ENCODE results near the gene MYH16.
"Not testable (repeated sequence)": the region's sequence is repeated elsewhere in the genome, so short reads cannot be mapped to it uniquely, and the experiment has no call there.

Gene MYH16

DNA sequence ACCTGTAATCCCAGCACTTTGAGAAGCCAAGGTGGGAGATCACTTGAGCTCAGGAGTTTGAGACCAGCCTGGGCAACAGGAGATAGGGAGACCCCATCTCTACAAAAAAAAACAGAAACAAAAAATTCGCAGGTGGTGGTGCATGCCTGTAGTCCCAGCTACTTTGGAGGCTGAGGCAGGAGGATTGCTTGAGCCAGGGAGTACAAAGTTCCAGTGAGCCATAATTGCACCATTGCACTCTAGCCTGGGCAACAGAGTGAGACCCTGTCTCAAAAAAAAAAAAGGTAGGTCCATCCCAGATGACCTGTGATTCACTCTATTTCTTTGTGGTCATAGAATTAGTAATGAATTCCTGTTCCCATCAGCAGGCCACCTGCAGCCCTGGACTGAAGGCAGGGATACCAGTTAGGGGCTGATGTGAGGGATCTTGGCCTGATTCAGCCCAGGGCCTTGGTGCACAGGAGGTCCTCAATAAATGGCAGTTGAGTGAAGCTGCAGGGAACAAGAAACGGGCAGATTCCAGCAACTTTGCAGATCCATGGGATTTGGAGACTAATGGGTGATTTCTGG is at the start of gene MYH16:
Gene MYH16, plus strand, starts transcription at position 364 of the 570 bp plus-strand sequence.
- no peak for DNase-seq (ENCODE audit: low read depth)
- no peak within 1 kb of the TSS for H3K4me3 ChIP-seq (ENCODE audit: low read depth, low read length)

GRCh38 chr7:99224263-99224898 is 48.3 kb upstream of the MYH16 start:
- H3K4me3 ChIP-seq (ENCODE audit: low read depth, low read length); DNase-seq (ENCODE audit: low read depth): not testable (repeated sequence)

- DNase-seq (ENCODE audit: low read depth): no peak
- no peak overlapping the region for H3K4me3 ChIP-seq (ENCODE audit: low read depth, low read length)
Observed at GRCh38 chr7:99224899-99225265, 47.8 kb upstream of the MYH16 start.

- DNase-seq (ENCODE audit: low read depth): no peak
- no peak overlapping the region for H3K4me3 ChIP-seq (ENCODE audit: low read depth, low read length)
Observed at GRCh38 chr7:99229234-99229633, 43.4 kb upstream of the MYH16 start.

DNA sequence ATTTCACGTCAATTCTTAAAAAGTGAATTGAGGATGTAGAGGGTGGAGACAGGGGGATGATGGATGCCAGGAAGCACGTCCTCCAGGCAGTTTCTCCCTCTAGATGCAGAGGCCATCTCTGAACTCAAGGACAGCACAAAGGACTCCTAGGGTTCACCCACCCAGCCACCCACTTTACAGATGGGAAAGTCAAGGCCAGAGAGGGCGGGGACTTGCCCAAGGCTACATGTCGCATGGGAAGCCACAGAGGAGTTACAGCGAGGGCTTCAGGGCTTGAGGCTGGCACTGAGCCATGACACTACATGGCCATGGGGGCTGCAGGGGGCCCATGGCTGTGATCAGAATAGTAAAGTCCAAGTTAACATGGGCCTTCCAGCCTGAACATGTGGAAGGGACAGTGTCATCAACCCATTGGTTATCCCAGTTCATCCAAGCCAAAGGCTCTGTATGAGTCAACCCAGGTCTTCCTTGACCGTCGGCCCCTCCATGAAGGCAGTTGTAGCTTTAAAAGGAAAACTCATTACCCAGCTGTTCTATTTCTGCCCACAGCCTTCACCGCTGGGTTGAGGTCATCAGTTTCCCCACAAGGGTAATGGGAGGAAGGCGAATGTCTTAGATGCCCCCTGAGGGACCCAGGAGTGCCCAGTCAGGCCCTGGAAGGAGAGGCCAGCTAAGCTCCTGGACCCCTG is 40.4 kb upstream of the MYH16 start:
- H3K4me3 ChIP-seq (ENCODE audit: low read depth, low read length): no peak overlapping the region
- no peak for DNase-seq (ENCODE audit: low read depth)

DNA sequence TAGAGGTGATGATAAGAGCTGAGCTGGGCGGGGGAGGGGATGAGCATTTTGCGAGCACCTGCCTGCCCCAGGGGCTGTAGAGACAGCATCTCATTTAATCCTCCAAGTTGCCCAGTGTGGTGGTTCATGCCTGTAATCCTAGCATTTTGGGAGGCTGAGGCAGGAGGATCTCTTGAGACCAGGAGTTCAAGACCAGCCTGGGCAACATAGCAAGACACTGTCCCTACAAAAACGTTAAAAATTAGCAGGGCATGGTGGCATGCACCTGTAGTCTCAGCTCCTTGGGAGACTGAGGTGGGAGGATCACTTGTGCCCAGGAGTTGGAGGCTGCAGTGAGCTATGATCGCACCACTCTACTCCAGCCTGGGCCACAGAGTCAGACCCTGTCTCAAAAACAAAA is 39.7 kb upstream of the MYH16 start:
- DNase-seq (ENCODE audit: low read depth); H3K4me3 ChIP-seq (ENCODE audit: low read depth, low read length): not testable (repeated sequence)

GRCh38 chr7:99234185-99234584 is 38.5 kb upstream of the MYH16 start:
- DNase-seq (ENCODE audit: low read depth): no peak

DNA sequence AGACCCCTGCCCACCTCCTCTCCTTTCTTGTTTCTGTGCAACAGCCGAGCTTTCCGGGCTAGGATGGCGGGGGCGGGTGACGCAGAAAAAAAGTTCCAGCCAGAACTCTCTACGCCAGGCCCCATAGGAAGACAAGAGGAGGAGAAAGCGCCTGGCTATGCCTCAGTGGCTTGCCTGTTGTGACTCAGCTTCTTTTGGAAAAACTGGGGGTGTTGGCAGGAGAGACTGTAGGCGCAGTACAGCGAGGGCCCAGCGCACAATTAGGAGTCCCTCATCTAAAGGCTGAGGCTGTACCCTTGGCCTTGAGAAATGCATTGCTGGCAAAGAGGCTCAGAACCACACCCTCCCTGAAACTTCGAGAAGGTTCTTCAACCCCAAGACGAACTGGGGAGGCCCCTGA is 36.7 kb upstream of the MYH16 start:
- DNase-seq (ENCODE audit: low read depth): no peak
- no peak overlapping the region for H3K4me3 ChIP-seq (ENCODE audit: low read depth, low read length)

More at GRCh38 chr7:99234185-99234584, 38.5 kb upstream of the MYH16 start:
- H3K4me3 ChIP-seq (ENCODE audit: low read depth, low read length): no peak overlapping the region

DNA sequence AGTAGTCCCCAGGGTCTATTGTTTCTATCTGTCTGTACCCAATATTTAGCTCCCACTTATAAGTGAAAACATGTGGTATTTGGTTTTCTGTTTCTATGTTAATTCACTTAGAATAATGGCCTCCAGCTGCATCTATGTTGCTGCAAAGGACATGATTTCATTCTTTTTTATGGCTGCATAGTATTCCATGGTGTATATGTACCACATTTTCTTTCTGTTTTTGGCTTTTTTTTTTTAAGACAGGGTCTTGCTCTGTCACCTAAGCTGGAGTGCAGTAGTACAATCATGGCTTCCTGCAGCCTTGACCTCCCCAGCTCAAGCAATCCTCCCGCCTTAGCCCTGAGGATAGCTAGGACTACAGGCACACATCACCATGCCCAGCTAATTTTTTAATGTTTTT is 34.8 kb upstream of the MYH16 start:
- H3K4me3 ChIP-seq (ENCODE audit: low read depth, low read length); DNase-seq (ENCODE audit: low read depth): not testable (repeated sequence)

GRCh38 chr7:99238558-99239341 is 33.9 kb upstream of the MYH16 start:
- no peak overlapping the region for H3K4me3 ChIP-seq (ENCODE audit: low read depth, low read length)
- no peak for DNase-seq (ENCODE audit: low read depth)

- no peak for DNase-seq (ENCODE audit: low read depth)
- H3K4me3 ChIP-seq (ENCODE audit: low read depth, low read length): no peak overlapping the region
Observed at GRCh38 chr7:99242682-99243081, 30.0 kb upstream of the MYH16 start.

GRCh38 chr7:99243751-99244337 is 28.8 kb upstream of the MYH16 start:
- no peak for DNase-seq (ENCODE audit: low read depth)
- H3K4me3 ChIP-seq (ENCODE audit: low read depth, low read length): no peak overlapping the region

- DNase-seq (ENCODE audit: low read depth): no peak
- H3K4me3 ChIP-seq (ENCODE audit: low read depth, low read length): no peak overlapping the region
Observed at GRCh38 chr7:99244939-99245338, 27.7 kb upstream of the MYH16 start.

DNA sequence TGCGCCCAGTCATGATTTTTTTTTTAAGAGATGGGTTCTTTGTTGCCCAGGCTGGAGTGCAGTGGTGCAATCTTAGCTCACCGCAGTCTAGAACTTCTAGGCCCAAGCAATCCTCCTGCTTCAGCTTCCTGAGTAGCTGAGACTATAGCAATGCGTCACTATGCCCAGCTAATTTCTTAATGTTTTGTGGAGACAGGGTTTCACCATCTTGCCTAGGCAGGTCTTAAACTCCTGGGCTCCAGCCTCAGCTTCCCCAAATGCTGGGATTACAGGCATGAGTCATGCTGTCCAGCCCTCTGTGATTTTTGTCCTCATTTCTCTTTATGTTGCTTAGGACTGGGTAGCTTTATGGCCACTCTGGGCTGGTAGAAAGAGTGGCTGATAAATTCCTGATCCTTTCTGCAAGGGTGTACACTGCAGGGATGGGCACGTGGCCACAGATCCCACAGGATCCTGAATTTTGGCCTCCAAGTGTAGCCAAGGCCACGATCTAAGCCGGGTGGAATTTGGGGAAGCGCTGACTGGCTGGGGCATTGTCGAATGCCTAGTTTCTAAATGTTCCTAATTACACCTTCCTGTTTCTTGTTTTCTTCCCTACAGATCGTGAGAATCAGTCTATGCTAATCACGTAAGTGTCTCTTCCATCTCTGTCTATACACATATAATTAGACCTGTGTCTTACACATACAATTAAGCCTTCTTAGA is 24.1 kb upstream of the MYH16 start:
- H3K4me3 ChIP-seq (ENCODE audit: low read depth, low read length): no peak overlapping the region
- DNase-seq (ENCODE audit: low read depth): no peak

DNA sequence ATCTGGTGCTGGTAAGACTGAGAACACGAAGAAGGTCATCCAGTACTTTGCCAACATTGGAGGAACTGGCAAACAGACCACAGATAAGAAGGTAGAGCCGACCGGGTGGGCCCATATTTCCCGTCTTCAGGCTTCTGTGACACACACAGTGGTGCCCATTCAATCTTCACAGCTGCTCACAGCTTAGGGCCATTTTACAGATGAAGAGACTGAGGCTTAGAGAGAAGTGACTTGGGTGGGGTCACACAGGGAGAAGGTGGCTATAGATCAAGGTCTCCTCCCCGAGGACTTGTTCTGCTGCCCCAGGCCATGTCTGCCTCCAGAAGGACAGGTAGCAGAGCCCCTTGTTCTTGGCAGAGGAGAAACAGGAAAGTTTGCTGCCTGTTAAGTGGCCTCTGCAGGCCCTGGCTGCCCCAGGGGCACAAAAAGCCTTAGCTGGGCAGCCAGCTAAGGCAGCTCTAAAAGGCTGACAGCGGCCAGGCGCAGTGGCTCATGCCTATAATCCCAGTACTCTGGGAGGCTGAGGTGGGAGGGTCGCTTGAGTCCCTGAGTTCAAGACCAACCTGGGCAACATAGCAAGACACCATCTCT is 22.6 kb upstream of the MYH16 start:
- no peak overlapping the region for H3K4me3 ChIP-seq (ENCODE audit: low read depth, low read length)
- DNase-seq (ENCODE audit: low read depth): no peak

DNA sequence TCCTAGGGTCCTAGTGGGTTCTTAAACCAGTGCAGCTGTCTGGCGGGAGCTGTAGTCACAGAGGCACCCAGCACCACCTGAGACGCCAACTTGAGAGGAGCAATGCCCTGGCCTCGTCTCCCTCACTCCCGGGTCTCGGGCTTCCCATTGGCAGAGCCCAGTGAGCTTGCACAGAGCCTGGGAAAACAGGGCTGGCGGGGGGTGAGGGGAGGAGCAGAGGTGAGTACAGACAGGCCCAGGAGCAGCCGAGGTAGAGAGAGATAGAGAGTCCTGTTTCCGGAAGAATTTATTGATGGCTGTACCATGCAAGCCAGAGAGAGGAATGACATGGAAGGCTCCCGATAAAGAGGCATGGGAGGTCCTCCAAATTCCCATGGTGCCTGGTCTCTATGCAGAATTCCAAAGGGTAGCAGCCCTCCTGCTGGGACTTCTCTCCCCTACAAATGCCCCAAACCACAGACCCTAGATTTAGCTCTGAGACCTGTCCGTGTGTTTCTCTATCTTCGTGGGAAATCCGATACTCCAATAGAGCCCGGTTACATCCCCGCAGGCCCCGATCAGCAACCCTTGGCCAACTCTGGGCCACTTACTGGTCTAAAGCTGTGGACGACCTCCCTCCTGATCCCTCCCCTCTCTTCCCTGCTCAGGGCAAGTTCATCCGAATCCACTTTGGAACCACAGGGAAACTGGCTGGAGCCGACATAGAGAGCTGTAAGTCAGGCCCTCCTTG is 20.3 kb upstream of the MYH16 start:
- H3K4me3 ChIP-seq (ENCODE audit: low read depth, low read length): no peak overlapping the region
- no peak for DNase-seq (ENCODE audit: low read depth)

DNA sequence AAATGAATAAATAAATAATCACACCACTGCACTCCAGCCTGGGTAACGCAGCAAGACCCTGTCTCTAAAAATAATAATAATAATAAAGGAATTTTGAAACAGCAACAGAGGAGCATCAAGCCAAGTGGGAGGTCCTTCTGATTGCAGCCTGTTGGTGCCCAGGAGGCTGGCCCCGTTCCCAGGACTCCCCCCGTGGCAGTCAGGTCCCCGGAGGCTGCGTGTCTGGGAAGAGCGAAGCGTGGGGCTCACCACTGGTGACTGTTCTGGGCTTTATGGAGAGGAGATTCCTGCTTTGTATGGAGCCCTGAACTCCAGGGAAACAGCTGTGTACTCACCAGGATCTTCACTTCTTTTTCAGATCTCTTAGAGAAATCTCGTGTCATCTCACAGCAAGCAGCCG is 19.3 kb upstream of the MYH16 start:
- DNase-seq (ENCODE audit: low read depth): no peak

DNA sequence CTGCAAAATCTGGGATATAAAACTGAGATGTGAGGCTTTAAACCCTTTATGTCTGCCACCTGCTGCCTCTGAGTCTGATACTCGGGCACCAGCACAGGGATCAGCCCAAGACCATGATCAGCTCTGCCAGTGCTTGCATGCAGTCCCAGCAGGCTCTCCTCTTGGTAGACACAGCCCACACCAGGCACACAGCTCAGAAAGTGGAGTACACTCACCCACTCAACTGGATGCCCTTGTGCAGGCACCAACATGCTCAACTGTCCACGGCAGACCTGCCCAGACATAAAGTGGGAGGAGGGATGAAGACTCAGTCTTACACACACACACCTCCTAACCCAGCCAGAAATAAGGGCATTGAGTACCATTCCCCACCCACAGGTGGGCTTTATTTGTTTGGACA is 18.2 kb upstream of the MYH16 start:
- DNase-seq (ENCODE audit: low read depth): no peak

More for the DNA sequence above, 19.3 kb upstream of the MYH16 start:
- H3K4me3 ChIP-seq (ENCODE audit: low read depth, low read length): no peak overlapping the region

More for the DNA sequence above, 18.2 kb upstream of the MYH16 start:
- H3K4me3 ChIP-seq (ENCODE audit: low read depth, low read length): no peak overlapping the region
